Erythroblast (primary cell): ENCODE data around the gene ZNF385A.

Experiments used
- GATA1 ChIP-seq: IDR thresholded peaks from 2 replicates; pipeline ENCODE4 v1.6.1; 2011; ENCODE audit warnings: low read depth, mild to moderate bottlenecking, control low read depth, low read length, moderate library complexity
- POLR2A ChIP-seq: IDR thresholded peaks from 2 replicates; pipeline ENCODE4 v1.6.1; 2011; ENCODE audit warnings: mild to moderate bottlenecking, low read length

- no peak for TF ChIP-seq POLR2A
- no peak for TF ChIP-seq GATA1
These were observed 43.8 kb upstream of the ZNF385A start for GRCh38 chr12:54428050-54429013.
